ENCODE data around the gene NINJ1.
"Not testable (repeated sequence)": the region's sequence is repeated elsewhere in the genome, so short reads cannot be mapped to it uniquely, and the experiment has no call there.

The NINJ1 gene

DNA sequence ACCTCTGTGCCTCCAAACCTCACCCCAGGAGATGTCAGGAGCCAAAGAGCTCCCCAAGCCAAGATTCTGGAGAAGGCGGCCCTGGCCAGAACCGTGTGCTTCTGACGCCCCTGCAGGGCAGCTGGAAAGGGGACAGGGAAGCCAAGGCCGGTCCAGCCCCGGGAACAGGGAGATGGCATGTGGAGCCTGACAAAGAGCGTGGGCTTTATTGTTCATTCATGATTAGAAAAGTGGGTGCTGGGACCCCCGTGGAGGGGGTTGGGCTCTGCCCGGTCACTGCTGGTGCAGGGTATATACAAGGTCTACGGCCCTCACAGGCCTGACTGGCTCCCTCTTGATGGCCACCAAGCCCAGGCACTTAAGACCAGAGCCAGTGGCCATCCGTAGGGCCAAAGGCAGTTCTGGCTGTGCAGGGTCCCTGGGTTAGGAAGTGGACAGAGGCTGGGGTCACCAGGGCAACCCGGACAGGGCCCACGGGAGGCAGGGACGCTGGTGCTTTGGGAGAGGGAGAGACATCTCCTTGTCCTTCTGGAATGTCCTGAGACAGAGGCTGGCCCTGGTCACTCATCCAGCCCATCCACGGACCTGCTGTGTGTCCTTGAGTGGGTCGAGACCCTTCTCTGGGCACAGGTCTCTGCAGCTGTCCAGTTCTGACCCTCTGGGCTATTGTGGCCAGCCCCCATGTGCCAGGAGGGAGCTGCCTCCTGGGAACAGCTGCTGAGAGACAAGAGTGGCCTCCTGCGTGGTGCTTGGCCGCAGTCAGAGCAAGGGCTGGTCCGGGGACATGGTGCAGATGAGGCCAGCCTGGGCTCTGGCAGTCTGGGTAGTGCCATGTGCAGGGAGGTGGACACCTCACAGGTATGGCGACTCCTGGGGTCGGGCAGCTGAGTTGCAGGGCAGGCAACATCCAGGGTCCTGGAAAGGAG is 12.5 kb downstream of the NINJ1 start:
- TF ChIP-seq POLR2A (IDR thresholded peaks at IDR 0.05; ENCODE audit: low read depth, low read length) = no peak
- TF ChIP-seq TAF1 (IDR thresholded peaks at IDR 0.05; ENCODE audit: borderline replicate concordance, low read depth, low read length) = no peak
- TF ChIP-seq POLR2AphosphoS5 (IDR thresholded peaks at IDR 0.05; ENCODE audit: low read depth, low read length) = no peak
- no peak for FAIRE-seq
- no peak for DNase-seq (ENCODE audit: insufficient read length)

DNA sequence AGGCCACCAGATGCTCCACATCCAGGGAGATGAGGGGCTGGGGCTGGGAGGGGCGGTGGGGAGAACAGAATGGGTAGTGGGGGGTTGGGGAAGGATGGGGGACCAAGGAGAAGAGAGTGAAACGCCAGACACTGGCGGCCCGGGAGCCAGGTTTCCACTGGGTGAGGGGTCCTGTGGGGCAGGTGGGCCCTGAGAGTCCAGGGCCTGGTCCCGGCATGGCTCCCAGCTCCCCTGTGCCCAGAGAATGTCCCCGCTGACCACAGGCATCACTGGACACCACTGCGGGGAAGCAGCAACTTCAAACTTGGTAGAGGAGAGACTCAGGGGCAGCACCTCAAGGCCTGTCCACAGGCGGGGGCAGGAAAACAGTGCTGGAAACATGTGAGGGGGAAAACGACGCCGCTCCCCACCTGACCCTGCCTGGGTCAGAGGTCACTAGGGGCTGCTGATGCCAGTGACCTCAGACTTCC is 13.2 kb downstream of the NINJ1 start:
- FAIRE-seq (no peak), DNase-seq (ENCODE audit: insufficient read length) (no peak)
- TF ChIP-seq POLR2AphosphoS5 (IDR thresholded peaks at IDR 0.05; ENCODE audit: low read depth, low read length) (0 out of 2 replicates have a peak, but pooled peaks have one; percentile 6), TAF1 (IDR thresholded peaks at IDR 0.05; ENCODE audit: borderline replicate concordance, low read depth, low read length) (no peak), POLR2A (IDR thresholded peaks at IDR 0.05; ENCODE audit: low read depth, low read length) (no peak)

DNA sequence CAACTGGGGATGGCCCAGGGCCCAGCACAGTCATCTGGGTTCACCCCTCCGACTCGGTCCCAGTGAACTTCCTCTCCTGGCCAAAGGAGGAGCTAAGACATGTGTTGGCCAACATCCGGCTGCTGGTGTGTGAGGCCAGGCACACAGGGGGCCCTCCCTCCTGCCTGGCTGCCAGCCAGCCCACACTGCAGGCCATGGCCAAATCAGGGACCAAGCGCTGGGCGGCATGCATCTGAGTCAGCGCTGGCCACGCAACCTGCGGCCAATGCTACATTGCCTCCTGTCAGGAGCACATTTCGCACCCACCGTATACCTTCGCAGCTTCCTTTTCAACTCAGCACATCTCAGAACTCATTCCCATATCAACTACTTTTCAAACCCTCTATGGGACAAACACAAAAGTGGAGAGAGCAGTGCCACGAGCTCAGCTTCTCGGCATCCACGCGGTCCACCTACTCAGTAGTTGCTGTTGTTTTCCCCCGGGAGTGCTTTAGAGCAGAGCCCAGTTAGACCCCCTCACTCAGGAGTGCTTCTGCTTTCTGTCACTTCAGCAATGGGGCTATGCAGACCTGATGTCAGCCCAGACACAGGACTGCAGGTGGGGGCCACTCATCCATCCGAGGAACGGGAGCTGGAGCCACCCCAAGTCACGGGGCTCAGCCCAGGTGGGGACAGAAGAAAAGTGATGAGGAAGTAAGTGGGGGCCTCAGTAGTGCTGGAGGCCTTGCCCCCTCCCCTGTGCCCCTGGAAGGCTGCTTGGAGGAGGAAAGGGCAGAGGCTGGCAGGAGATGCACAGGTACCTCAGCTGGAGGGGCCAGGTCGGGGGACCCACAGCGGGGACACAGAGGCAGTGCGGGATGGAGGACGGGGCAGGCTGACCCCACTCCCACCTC is 13.9 kb downstream of the NINJ1 start:
- FAIRE-seq (peak; percentile 91), DNase-seq (ENCODE audit: insufficient read length) (peak; percentile 81)
- TF ChIP-seq POLR2AphosphoS5 (IDR thresholded peaks at IDR 0.05; ENCODE audit: low read depth, low read length) (peak; percentile 73; the same call in 1 of the 2 replicates), TAF1 (IDR thresholded peaks at IDR 0.05; ENCODE audit: borderline replicate concordance, low read depth, low read length) (0 out of 2 replicates have a peak, but pooled peaks have one; percentile 8), POLR2A (IDR thresholded peaks at IDR 0.05; ENCODE audit: low read depth, low read length) (no peak; the same call in 1 of the 2 replicates)

DNA sequence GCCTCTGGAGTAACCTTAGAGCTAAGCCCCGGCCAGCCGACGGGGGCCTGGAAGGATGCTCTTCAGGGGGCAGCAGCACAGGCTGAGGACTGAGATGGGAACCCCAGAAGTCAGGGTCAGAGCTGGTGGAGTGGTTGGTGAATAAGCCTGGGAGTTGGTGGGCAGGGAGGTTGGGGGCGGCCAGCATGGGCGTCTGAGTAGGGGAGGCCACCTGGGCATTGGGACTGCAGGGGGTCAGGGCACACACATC is 14.4 kb downstream of the NINJ1 start:
- FAIRE-seq = no peak
- TF ChIP-seq POLR2A (IDR thresholded peaks at IDR 0.05; ENCODE audit: low read depth, low read length) = no peak
- TF ChIP-seq TAF1 (IDR thresholded peaks at IDR 0.05; ENCODE audit: borderline replicate concordance, low read depth, low read length) = no peak
- TF ChIP-seq POLR2AphosphoS5 (IDR thresholded peaks at IDR 0.05; ENCODE audit: low read depth, low read length) = no peak
- no peak for DNase-seq (ENCODE audit: insufficient read length)

DNA sequence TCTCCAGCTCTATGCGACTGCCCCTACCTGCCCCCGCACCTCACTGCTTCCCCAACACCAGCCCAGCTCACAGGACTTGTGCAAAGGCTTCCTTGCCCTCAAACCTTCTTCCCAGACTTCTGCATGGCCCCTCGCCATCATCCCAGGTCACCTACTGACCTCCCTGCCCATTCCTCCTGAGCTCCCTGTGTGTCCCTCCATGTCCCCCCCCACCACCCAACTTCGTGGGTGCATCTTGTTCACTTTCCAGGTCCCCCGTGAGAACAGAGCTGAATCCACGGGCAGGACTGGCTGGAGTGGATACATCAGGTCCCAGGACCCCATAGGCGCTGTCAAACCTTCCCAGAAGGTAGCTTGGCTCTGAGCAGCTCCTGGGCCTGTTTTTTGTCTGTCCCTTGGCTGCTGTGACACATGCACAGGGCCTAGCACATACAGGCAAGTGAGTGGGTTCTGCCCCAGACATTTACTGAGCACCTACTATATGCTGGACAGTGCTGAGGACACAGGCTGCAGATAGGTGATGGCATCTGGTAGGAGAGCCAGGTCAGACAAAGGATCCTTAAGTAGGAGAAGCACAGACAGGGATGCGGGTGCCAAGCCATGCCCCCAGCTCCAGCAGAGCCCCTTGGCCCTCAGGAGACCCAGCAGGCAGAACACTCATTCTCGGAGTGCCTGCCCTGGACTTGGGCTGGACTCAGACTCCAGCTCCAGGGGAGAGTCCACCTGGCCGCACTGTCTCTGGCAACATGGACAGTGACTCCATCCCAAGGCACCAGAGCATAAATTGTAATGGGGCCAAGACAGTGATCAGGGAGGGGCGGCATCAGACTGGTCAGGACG is 15.0 kb downstream of the NINJ1 start:
- DNase-seq (ENCODE audit: insufficient read length) = no peak
- TF ChIP-seq TAF1 (IDR thresholded peaks at IDR 0.05; ENCODE audit: borderline replicate concordance, low read depth, low read length) (no peak), POLR2A (IDR thresholded peaks at IDR 0.05; ENCODE audit: low read depth, low read length) (no peak), POLR2AphosphoS5 (IDR thresholded peaks at IDR 0.05; ENCODE audit: low read depth, low read length) (no peak)
- no peak for FAIRE-seq

DNA sequence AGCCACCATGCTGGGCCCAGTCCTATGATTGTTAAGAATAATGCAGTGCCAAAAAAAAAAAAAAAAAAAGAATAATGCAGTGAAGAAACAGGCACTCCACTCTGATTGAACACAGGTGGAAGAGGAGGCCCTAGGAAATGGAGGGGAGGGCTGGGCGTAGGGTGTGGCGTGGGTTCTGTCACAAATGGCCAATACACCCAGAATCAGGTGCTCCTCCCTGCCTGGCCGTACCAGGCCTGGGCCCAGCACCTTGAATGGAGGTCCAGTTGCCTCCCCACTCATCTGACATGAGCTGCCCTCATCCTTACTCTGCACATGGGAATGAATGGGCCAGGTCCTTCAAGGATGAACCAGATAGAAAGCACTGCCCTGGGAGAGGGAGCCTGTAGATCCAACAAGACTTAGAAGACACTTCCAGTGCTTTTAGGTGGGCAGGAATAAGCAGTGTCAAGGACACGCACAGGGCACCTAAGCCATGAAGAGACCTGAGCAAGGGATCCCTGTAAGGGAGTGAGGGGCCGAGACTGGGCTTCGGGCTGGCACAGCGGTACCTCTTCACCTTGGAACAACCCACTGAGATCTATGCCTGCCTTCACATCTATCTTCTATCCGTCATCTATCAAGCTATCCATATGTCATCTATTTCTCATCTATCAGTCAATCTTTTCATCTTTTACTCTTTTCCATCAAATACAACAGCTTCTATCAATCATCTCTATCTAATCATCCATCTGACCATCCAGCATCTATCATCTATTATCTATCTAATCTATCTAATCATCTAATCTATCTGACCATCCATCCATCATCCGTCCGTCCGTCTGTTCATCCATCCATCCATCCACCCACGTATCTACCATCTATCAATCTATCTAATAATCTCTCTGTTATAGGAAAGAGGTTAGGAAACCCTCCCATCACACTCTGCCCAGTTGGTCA is 15.9 kb downstream of the NINJ1 start:
- TF ChIP-seq POLR2A (IDR thresholded peaks at IDR 0.05; ENCODE audit: low read depth, low read length) (no peak), POLR2AphosphoS5 (IDR thresholded peaks at IDR 0.05; ENCODE audit: low read depth, low read length) (no peak), TAF1 (IDR thresholded peaks at IDR 0.05; ENCODE audit: borderline replicate concordance, low read depth, low read length) (no peak)
- no peak for FAIRE-seq

DNA sequence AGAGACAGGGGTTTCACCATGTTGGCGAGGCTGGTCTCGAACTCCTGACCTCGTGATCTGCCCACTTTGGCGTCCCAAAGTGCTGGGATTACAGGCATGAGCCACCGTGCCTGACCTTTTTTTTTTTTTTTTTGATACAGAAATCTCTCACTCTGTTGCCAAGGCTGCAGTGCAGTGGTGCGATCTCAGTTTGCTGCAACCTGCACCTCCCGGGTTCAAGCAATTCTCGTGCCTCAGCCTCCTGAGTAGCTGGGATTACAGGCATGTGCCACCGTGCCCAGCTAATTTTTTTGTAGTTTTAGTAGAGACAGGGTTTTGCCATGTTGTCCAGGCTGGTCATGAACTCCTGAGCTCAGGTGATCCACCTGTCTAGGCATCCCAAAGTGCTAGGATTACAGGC is 16.5 kb downstream of the NINJ1 start:
- DNase-seq (ENCODE audit: insufficient read length); FAIRE-seq: not testable (repeated sequence)

More for the DNA sequence above, 15.9 kb downstream of the NINJ1 start:
- no peak for DNase-seq (ENCODE audit: insufficient read length)

DNA sequence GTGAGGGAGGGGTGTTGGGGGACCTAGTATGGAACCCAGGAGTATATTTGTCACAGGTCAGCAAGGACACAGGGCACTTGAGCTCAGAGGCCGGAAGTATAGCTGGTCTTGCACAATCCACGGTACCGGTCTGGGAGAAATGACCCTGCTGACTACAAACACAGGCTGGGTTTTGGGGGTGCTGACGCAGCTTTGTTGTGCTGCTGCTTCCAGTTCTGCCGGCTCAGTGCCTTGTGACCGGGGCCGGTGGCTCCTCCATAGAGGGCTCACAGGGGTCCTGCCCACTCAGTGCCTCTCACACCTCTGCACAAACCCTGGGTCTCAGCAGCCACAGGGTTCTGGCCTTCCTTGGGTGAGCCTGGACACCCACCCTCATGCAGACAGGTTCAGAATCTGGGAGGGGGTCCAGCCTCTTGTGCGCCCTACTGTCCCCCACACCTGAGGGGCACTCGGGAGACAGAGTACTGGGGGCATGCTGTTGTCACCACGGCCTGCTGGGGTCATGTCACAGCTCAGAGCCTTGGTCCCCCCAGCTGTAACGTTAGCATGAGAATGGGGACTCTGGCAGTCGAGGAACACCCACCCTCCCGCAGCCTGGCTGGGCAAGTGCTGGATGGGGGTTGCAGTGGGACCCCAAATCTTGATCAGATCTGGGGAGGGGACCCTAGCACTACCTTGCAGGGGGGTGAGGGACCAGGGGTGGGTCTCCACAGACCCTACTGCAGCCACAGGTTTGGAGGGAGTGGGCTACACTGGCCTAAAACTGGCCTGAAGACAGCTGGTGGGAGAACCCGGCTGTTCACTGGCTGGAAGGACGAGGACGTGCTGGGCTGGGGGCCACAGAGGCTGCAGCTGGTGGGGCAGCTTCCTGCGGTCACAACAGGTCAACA is 17.7 kb downstream of the NINJ1 start:
- no peak for FAIRE-seq
- no peak for TF ChIP-seq POLR2AphosphoS5 (IDR thresholded peaks at IDR 0.05; ENCODE audit: low read depth, low read length)
- TF ChIP-seq TAF1 (IDR thresholded peaks at IDR 0.05; ENCODE audit: borderline replicate concordance, low read depth, low read length) = no peak
- no peak for TF ChIP-seq POLR2A (IDR thresholded peaks at IDR 0.05; ENCODE audit: low read depth, low read length)

DNA sequence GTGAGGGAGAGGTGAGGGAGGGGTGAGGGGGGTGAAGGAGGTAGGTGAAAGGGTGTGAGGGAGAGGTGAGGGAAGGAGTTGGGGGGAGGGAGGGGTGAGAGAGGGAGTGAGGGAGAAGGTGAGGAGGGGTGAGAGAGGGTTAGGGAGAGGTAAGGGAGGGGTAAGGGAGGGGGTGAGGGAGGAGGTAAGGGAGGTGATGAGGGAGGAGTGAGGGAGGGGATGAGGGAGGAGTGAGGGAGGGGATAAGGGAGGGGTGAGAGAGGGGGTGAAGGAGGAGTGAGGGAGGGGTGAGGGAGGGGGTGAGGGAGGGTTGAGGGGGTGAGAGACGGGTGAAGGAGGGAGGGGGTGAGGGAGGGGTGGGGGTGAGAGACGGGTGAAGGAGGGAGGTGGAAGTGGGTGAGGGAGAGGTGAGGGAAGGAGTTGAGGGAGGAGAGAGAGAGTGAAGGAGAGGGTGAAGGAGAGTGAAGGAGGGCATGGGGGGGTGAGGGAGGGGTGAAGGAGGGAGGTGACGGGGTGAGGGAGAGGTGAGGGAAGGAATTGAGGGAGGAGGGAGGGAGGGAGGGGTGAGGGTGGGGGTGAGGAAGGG is 18.5 kb downstream of the NINJ1 start:
- DNase-seq (ENCODE audit: insufficient read length) = no peak
- no peak for TF ChIP-seq POLR2A (IDR thresholded peaks at IDR 0.05; ENCODE audit: low read depth, low read length)
- TF ChIP-seq TAF1 (IDR thresholded peaks at IDR 0.05; ENCODE audit: borderline replicate concordance, low read depth, low read length) = no peak
- FAIRE-seq = no peak

More for the DNA sequence above, 17.7 kb downstream of the NINJ1 start:
- no peak for DNase-seq (ENCODE audit: insufficient read length)

Measured in GM12892 (cell line).